IPS-20b (cell line): ENCODE data around the gene RCN2.

Source experiments
- H3K27ac ChIP-seq: one replicate; pipeline ENCODE4 v1.5.1; 2013; ENCODE audit warnings: low read length
- H3K27me3 ChIP-seq: 2 replicates; pipeline ENCODE4 v1.6.1; 2013; ENCODE audit warnings: mild to moderate bottlenecking, low read length, inconsistent platforms; ENCODE audit not compliant: insufficient read depth
- H3K36me3 ChIP-seq: 2 replicates; pipeline ENCODE4 v1.6.1; 2013; ENCODE audit warnings: low read depth, mild to moderate bottlenecking, inconsistent platforms, low read length, moderate library complexity; ENCODE audit not compliant: insufficient read depth
- H3K4me1 ChIP-seq: 2 replicates; pipeline ENCODE4 v1.6.1; 2013; ENCODE audit warnings: mild to moderate bottlenecking, control low read depth, inconsistent platforms, low read length, moderate library complexity; ENCODE audit not compliant: insufficient read depth
- H3K4me3 ChIP-seq: 2 replicates; pipeline ENCODE4 v1.5.1; 2013; ENCODE audit warnings: mild to moderate bottlenecking, low read length, inconsistent platforms
- H3K9ac ChIP-seq: 2 replicates; pipeline ENCODE4 v1.6.1; 2013; ENCODE audit warnings: low read depth, mild to moderate bottlenecking, inconsistent platforms, low read length, moderate library complexity
- H3K9me3 ChIP-seq: 2 replicates; pipeline ENCODE4 v1.6.1; 2013; ENCODE audit warnings: mild to moderate bottlenecking, low read depth, low read length, inconsistent platforms; ENCODE audit not compliant: insufficient read depth

Gene RCN2

GRCh38 chr15:76991048-76991447, 59.5 kb downstream of the RCN2 start:
- Histone ChIP-seq H3K27ac (no peak overlapping the region), H3K36me3 (no peaks in the 10 kb centered on the region), H3K9ac (no peak overlapping the region), H3K27me3 (no peaks in the 10 kb centered on the region), H3K9me3 (no peaks in the 10 kb centered on the region), H3K4me1 (no peaks in the 10 kb centered on the region), H3K4me3 (no peak overlapping the region)

- no peak overlapping the region for H3K4me3 ChIP-seq
- no peaks in the 10 kb centered on the region for H3K4me1 ChIP-seq
- H3K9me3 ChIP-seq = no peaks in the 10 kb centered on the region
- H3K27me3 ChIP-seq = no peaks in the 10 kb centered on the region
- no peak overlapping the region for H3K27ac ChIP-seq
- H3K9ac ChIP-seq = no peak overlapping the region
- H3K36me3 ChIP-seq = no peaks in the 10 kb centered on the region
Observed at GRCh38 chr15:76991741-76992645, 60.4 kb downstream of the RCN2 start.

- Histone ChIP-seq H3K27me3 (no peaks in the 10 kb centered on the region), H3K36me3 (no peaks in the 10 kb centered on the region), H3K9me3 (no peaks in the 10 kb centered on the region), H3K4me3 (no peak overlapping the region), H3K27ac (no peak overlapping the region), H3K9ac (no peak overlapping the region), H3K4me1 (no peaks in the 10 kb centered on the region)
Observed at GRCh38 chr15:76993114-76993725, 61.7 kb downstream of the RCN2 start.

GRCh38 chr15:76994001-76994400, 62.5 kb downstream of the RCN2 start:
- Histone ChIP-seq H3K4me3 (no peak overlapping the region), H3K27ac (no peak overlapping the region), H3K9ac (no peak overlapping the region), H3K4me1 (no peaks in the 10 kb centered on the region), H3K27me3 (no peaks in the 10 kb centered on the region), H3K9me3 (no peaks in the 10 kb centered on the region), H3K36me3 (no peaks in the 10 kb centered on the region)

GRCh38 chr15:76994496-76994895, 62.9 kb downstream of the RCN2 start:
- H3K9me3 ChIP-seq = no peaks in the 10 kb centered on the region
- H3K36me3 ChIP-seq = no peaks in the 10 kb centered on the region
- H3K4me3 ChIP-seq = no peak overlapping the region
- H3K27me3 ChIP-seq = no peaks in the 10 kb centered on the region
- no peaks in the 10 kb centered on the region for H3K4me1 ChIP-seq
- no peak overlapping the region for H3K9ac ChIP-seq
- no peak overlapping the region for H3K27ac ChIP-seq

- Histone ChIP-seq H3K9ac (no peak within 1 kb of the TSS), H3K4me3 (no peak within 1 kb of the TSS), H3K9me3 (no peaks in the 10 kb centered on the region), H3K36me3 (no peaks in the 10 kb centered on the region), H3K27me3 (no peaks in the 10 kb centered on the region), H3K4me1 (no peaks in the 10 kb centered on the region), H3K27ac (no peak within 1 kb of the TSS)
Observed at GRCh38 chr15:76994971-76995945, 63.7 kb downstream of the RCN2 start, which contains the start of gene PSTPIP1. TSS of gene PSTPIP1 (plus strand) at chr15:76995126. CDS start at chr15:76995574, 448 bp downstream.

GRCh38 chr15:76996076-76996525, 64.6 kb downstream of the RCN2 start:
- no peaks in the 10 kb centered on the region for H3K27me3 ChIP-seq
- no peak overlapping the region for H3K4me3 ChIP-seq
- H3K27ac ChIP-seq = no peak overlapping the region
- H3K9me3 ChIP-seq = no peaks in the 10 kb centered on the region
- H3K36me3 ChIP-seq = no peaks in the 10 kb centered on the region
- H3K4me1 ChIP-seq = no peaks in the 10 kb centered on the region
- H3K9ac ChIP-seq = no peak overlapping the region

GRCh38 chr15:76996526-76997401, 65.2 kb downstream of the RCN2 start:
- Histone ChIP-seq H3K27me3 (no peaks in the 10 kb centered on the region), H3K36me3 (no peaks in the 10 kb centered on the region), H3K4me1 (no peaks in the 10 kb centered on the region), H3K9ac (no peak overlapping the region), H3K27ac (no peak overlapping the region), H3K4me3 (no peak overlapping the region), H3K9me3 (no peaks in the 10 kb centered on the region)

- H3K4me3 ChIP-seq = no peak overlapping the region
- H3K9ac ChIP-seq = no peak overlapping the region
- H3K36me3 ChIP-seq = no peaks in the 10 kb centered on the region
- H3K9me3 ChIP-seq = no peaks in the 10 kb centered on the region
- H3K27me3 ChIP-seq = no peaks in the 10 kb centered on the region
- no peaks in the 10 kb centered on the region for H3K4me1 ChIP-seq
- no peak overlapping the region for H3K27ac ChIP-seq
Observed at GRCh38 chr15:76998663-76999285, 67.2 kb downstream of the RCN2 start.

GRCh38 chr15:76999996-77000395, 68.4 kb downstream of the RCN2 start:
- Histone ChIP-seq H3K36me3 (no peaks in the 10 kb centered on the region), H3K27ac (no peak overlapping the region), H3K9me3 (no peaks in the 10 kb centered on the region), H3K27me3 (no peaks in the 10 kb centered on the region), H3K4me3 (no peak overlapping the region), H3K4me1 (no peaks in the 10 kb centered on the region), H3K9ac (no peak overlapping the region)
